HFFc6 (cell line): ENCODE measurements around the gene MRPL38. TPM values are rescaled to one million over a fixed set of nuclear protein-coding genes. Genes with fewer than 3 reads are reported as not detected.

Source experiments
- DNase-seq: peaks from one replicate; pipeline ENCODE4 v3.0.0-alpha.2; 2018
- H3K27ac Mint-ChIP-seq: 2 replicates; pipeline ENCODE4 v1.8.0; 2020; ENCODE audit warnings: mild to moderate bottlenecking, mixed read lengths
- H3K27me3 Mint-ChIP-seq: 2 replicates; pipeline ENCODE4 v1.8.0; 2021; ENCODE audit warnings: mild to moderate bottlenecking, moderate library complexity, mixed read lengths; ENCODE audit not compliant: insufficient read depth
- H3K36me3 Mint-ChIP-seq: 2 replicates; pipeline ENCODE4 v1.8.0; 2021; ENCODE audit warnings: low read depth, mixed read lengths
- H3K4me1 Mint-ChIP-seq: 2 replicates; pipeline ENCODE4 v1.8.0; 2020; ENCODE audit warnings: low read depth, mixed read lengths
- H3K4me3 Mint-ChIP-seq: 2 replicates; pipeline ENCODE4 v1.8.0; 2020; ENCODE audit warnings: mild to moderate bottlenecking, moderate library complexity, mixed read lengths
- H3K9me3 Mint-ChIP-seq: 2 replicates; pipeline ENCODE4 v1.8.0; 2020; ENCODE audit warnings: mild to moderate bottlenecking, mixed read lengths
- CTCF ChIP-seq: fragments of 200-600 bp; sonication (generic); IDR thresholded peaks from 2 replicates; pipeline ENCODE4 v1.5.0; 2021; ENCODE audit warnings: antibody characterized with exemption, mild to moderate bottlenecking
- total RNA-seq, 6 experiments: library from RNA; stranded (reverse); fragmentation: NEBNext Ultra II Directional; extraction: Animal tissue kit (Norgen Biotek cat#: 25700); gene quantifications; 2 replicates in 1 of 6; 3 replicates in 5 of 6; pipeline ENCODE4 v1.2.3, GENCODE V29; 2021

Gene MRPL38
- total RNA-seq, 6 experiments from 2014 or later = 64.9 to 89.8 (median 70.3) TPM

- Mint-ChIP-seq H3K4me1 (peaks cover 17% of the 10 kb centered on the region), H3K36me3 (no peaks in the 10 kb centered on the region), H3K27me3 (peaks cover 5% of the 10 kb centered on the region), H3K27ac (no peak overlapping the region), H3K9me3 (no peaks in the 10 kb centered on the region), H3K4me3 (no peak overlapping the region)
- DNase-seq = no peak
- TF ChIP-seq CTCF = no peak
Measured at GRCh38 chr17:75942473-75942872, 37.8 kb upstream of the MRPL38 start.

GRCh38 chr17:75941442-75941819 is 36.7 kb upstream of the MRPL38 start:
- Mint-ChIP-seq H3K27me3 (peaks cover 5% of the 10 kb centered on the region), H3K4me3 (peak overlapping the region; percentile 95), H3K27ac (peak overlapping the region; percentile 94), H3K36me3 (no peaks in the 10 kb centered on the region), H3K4me1 (peaks cover 17% of the 10 kb centered on the region), H3K9me3 (no peaks in the 10 kb centered on the region)
- no peak for DNase-seq
- TF ChIP-seq CTCF = no peak

- Mint-ChIP-seq H3K27me3 (peaks cover 5% of the 10 kb centered on the region), H3K4me1 (peaks cover 17% of the 10 kb centered on the region), H3K36me3 (no peaks in the 10 kb centered on the region), H3K9me3 (no peaks in the 10 kb centered on the region), H3K27ac (peak within 1 kb of the TSS; percentile 94), H3K4me3 (peak within 1 kb of the TSS; percentile 95)
- no peak for TF ChIP-seq CTCF
- peak; percentile 96 for DNase-seq
Measured at GRCh38 chr17:75940727-75941441, 36.2 kb upstream of the MRPL38 start, which contains the start of gene FBF1. TSS of gene FBF1 (minus strand) at chr17:75941042. CDS start at chr17:75938149, 2,893 bp downstream.

- H3K4me3 Mint-ChIP-seq = no peak overlapping the region
- no peak for DNase-seq
- peaks cover 17% of the 10 kb centered on the region for H3K4me1 Mint-ChIP-seq
- peaks cover 5% of the 10 kb centered on the region for H3K27me3 Mint-ChIP-seq
- TF ChIP-seq CTCF = no peak
- H3K27ac Mint-ChIP-seq = no peak overlapping the region
- no peaks in the 10 kb centered on the region for H3K36me3 Mint-ChIP-seq
- no peaks in the 10 kb centered on the region for H3K9me3 Mint-ChIP-seq
Measured at GRCh38 chr17:75937652-75938051, 33.0 kb upstream of the MRPL38 start.

- DNase-seq = no peak
- no peaks in the 10 kb centered on the region for H3K36me3 Mint-ChIP-seq
- no peaks in the 10 kb centered on the region for H3K4me1 Mint-ChIP-seq
- no peak overlapping the region for H3K4me3 Mint-ChIP-seq
- no peaks in the 10 kb centered on the region for H3K9me3 Mint-ChIP-seq
- TF ChIP-seq CTCF = no peak
- H3K27me3 Mint-ChIP-seq = no peaks in the 10 kb centered on the region; the same call in 1 of the 2 replicates
- H3K27ac Mint-ChIP-seq = no peak overlapping the region
Measured at GRCh38 chr17:75933808-75934207, 29.1 kb upstream of the MRPL38 start.
